T-helper 22 cell (primary cell): ENCODE measurements around the gene RELCH.

Source experiments
- DNase-seq: peaks from one replicate; pipeline ENCODE4 v3.0.0-alpha.2; 2020; ENCODE audit warnings: low read depth

The RELCH gene

GRCh38 chr18:62338446-62339105, 151.5 kb downstream of the RELCH start:
- no peak for DNase-seq

GRCh38 chr18:62339106-62339988, 152.3 kb downstream of the RELCH start:
- no peak for DNase-seq

- no peak for DNase-seq
Measured at GRCh38 chr18:62340996-62341395, 153.9 kb downstream of the RELCH start.

- DNase-seq, result no peak
Measured at GRCh38 chr18:62341473-62341872, 154.4 kb downstream of the RELCH start.

- DNase-seq, result no peak
Measured at GRCh38 chr18:62342884-62343283, 155.8 kb downstream of the RELCH start.

GRCh38 chr18:62343316-62343715, 156.3 kb downstream of the RELCH start:
- no peak for DNase-seq

- no peak for DNase-seq
Measured at GRCh38 chr18:62345909-62346308, 158.9 kb downstream of the RELCH start.

- DNase-seq, result no peak
Measured at GRCh38 chr18:62346333-62347088, 159.5 kb downstream of the RELCH start.

GRCh38 chr18:62347089-62347506, 160.0 kb downstream of the RELCH start:
- no peak for DNase-seq

- no peak for DNase-seq
Measured at GRCh38 chr18:62348474-62348873, 161.4 kb downstream of the RELCH start.

GRCh38 chr18:62353170-62353569, 166.1 kb downstream of the RELCH start:
- DNase-seq, result no peak

GRCh38 chr18:62354151-62354550, 167.1 kb downstream of the RELCH start:
- no peak for DNase-seq

GRCh38 chr18:62357079-62357719, 170.1 kb downstream of the RELCH start:
- no peak for DNase-seq
